ENCODE measurements around the gene SASH1.
"Not testable (repeated sequence)": the region's sequence is repeated elsewhere in the genome, so short reads cannot be mapped to it uniquely, and the experiment has no call there.

The SASH1 gene

DNA sequence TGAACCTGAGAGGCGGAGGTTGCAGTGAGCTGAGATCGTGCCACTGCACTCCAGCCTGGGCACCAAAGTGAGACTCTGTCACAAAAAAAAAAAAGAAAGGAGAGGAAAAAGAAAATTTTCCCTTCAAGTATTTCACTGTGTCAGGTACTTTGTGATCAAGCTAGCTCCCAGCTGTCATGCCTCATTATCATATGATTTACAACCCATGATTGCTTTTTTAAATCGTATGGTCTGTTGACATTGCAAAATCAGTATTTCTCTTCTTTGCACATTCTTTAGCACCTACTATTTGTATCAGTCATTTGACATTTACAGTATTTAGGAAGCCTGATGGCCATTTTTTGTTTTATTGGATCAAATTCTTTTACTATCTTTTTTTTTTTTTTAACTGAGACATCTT, 22.4 kb downstream of the SASH1 start:
- no peak for DNase-seq (ENCODE audit: low read depth)

GRCh38 chr6:148367411-148368024, 24.9 kb downstream of the SASH1 start:
- DNase-seq (ENCODE audit: low read depth): no peak

- no peak for DNase-seq (ENCODE audit: low read depth)
Measured at GRCh38 chr6:148370176-148370575, 27.5 kb downstream of the SASH1 start.

GRCh38 chr6:148374040-148374774, 31.6 kb downstream of the SASH1 start:
- no peak for DNase-seq (ENCODE audit: low read depth)

DNA sequence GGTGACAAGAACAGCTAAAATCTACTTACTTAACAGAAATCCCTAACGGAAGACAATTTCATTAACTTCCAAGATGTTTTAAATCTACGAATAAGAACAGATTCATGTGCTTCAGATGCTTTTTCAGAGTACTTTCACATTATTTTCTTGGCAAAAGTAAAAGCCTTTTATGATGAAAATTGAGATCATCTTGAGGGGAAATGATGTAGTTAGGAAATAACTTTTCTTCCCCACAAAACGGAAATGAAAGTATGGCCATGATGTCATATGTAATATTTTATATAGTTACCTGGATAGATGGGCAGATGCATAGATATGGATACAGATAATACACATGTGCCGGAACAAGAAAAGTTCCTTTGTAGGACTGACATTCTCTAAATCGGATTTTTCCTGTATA, 32.8 kb downstream of the SASH1 start:
- no peak for DNase-seq (ENCODE audit: low read depth)

DNA sequence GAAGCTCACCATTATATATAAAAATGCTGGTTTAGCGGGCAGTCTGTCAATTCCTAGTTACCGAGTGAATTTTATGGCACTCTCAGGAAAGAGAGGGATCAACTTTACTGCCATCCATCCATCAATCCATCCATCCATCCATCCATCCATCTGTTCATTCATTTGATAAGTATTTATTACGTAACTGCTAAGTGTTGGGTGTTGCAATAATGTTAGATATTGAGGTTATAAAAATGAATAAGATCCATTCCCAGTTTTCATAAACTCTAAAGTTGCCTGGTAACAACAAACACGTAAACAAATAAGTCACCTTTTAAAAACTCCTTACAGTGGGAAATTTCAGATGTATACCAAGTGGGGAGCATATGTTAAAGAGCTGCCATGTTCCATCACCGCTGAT, 36.8 kb downstream of the SASH1 start:
- DNase-seq (ENCODE audit: low read depth): no peak

DNA sequence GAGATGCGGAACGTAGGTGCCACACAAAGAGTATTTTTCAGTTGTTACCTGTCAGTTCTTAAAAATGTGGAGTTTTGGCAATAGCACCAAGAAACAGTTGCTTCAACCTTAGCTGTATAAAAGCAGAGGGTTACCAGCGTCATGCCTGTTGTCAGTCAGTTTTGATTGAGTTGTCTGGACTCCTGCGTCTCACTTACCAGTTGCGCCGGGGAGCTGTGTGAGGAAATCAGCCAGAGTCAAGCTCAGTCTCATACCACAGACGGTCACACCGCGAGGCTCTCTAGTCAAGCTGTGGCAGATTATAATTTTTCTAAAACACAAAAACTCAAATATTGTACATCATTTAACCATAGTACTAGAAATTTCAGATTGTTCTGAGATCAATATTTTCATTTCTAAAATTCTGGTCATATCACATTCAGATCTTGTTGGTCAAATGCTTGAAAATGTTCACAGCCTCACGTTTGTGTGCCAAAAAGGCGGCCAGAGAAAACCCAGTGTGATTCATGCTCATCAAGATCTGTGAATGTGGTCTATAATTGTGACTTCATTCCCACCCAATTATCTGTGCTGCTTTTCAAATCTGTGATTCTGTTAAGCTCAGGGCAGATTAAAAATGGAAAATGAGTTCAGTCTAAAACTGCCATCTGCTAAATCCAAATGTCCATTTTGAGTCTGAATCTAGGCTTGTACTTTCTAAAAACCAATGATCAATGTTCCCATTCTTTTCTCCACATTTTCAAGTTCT, 37.5 kb downstream of the SASH1 start:
- no peak for DNase-seq (ENCODE audit: low read depth)

GRCh38 chr6:148382051-148382450, 39.4 kb downstream of the SASH1 start:
- not testable (repeated sequence) for DNase-seq (ENCODE audit: low read depth)

- DNase-seq (ENCODE audit: low read depth): peak; percentile 4
Measured at GRCh38 chr6:148382861-148383260, 40.2 kb downstream of the SASH1 start.

DNA sequence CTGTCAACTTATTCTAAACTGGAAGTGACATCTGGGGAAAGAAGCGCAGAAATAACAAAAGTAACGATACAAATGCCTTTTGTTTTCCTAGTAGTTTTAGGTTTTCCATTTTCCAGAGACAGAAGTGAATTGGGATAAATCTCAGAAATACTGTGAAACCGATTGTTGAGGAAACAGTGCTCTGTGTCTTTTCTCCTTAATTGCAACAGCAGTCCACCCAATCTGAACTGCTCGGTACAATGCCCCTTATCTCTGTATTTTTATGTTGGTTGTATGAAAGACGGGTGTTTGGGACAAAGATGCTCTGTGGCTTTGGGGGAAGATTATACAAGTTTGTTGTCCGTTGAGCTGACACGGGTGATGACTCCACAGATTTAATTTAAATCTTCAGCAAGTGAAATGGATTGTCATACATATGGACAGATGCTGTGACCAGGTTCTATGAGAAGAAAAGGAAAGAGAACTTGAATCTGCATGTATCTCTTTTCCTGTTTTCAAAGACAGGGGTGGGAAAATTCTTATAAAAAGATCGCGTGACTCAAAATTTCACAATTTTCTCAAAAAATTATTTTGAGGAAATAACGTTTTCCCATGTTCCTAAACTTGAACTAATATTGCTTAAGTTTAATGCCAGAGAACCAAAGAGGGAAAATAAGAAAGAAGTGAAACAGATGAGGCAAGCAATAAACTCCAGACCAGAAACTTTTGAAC, 41.2 kb downstream of the SASH1 start:
- DNase-seq (ENCODE audit: low read depth): no peak

DNA sequence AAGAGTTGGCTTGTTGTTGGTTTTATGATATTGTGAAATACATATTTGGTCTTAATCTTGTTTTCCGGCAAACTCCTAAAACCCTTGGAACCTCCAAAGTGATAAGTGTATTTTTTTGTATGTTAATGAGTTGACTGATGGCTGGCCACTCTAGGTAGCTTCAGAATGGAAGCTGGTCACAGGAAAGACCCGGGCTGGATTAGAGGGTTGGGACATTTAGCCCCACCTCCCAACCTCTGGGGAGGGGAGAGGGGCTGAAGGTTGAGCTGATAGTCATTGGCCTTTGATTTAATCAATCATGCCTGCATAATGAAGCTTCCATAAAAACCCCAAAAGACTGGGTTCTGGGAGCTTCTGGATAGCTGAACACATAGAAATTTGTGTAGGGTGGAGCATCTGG, 42.7 kb downstream of the SASH1 start:
- no peak for DNase-seq (ENCODE audit: low read depth)

DNA sequence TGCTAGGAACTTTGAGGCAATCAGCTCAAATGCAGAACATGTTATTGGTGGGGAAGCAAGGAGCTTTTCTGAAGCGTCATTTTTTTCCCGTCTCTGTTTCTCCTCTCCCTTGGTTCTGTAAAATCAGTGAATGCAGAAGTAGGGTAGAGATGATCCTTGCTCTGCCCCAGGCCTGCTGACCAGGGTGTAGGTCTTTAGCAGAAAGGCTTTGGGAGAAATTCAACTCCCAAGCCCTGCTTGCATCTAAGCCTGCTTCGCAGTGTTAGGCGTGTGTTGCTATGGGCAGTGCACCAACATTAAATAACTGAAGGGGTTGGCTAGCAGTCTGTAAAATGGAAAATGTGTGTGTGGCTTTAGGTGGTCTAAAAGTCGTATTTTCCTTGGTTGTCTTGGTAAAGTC, 45.9 kb downstream of the SASH1 start:
- DNase-seq (ENCODE audit: low read depth): no peak

DNA sequence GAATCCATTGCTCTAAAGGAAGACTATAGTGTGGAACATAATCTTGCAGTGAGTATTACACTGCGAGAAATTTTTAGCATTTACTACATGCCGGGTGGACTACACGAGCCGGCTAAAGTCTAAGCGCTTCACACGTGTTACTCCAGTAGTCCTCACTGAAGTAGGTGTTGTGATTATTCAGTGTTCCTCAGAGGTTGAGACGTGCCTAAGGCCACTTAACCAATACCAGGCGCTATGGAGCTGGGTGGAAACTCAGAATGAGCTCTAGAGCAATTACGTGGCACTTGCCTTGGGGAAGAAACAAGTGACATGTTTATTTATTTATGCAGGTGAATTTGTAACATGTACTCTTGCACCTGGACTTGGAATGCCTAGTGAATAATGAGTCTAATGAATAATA, 46.4 kb downstream of the SASH1 start:
- DNase-seq (ENCODE audit: low read depth): no peak

GRCh38 chr6:148389917-148390316, 47.3 kb downstream of the SASH1 start:
- DNase-seq (ENCODE audit: low read depth): no peak

- DNase-seq (ENCODE audit: low read depth): not testable (repeated sequence)
Measured at GRCh38 chr6:148392127-148392526, 49.5 kb downstream of the SASH1 start.

GRCh38 chr6:148392671-148393070, 50.0 kb downstream of the SASH1 start:
- DNase-seq (ENCODE audit: low read depth): no peak

DNA sequence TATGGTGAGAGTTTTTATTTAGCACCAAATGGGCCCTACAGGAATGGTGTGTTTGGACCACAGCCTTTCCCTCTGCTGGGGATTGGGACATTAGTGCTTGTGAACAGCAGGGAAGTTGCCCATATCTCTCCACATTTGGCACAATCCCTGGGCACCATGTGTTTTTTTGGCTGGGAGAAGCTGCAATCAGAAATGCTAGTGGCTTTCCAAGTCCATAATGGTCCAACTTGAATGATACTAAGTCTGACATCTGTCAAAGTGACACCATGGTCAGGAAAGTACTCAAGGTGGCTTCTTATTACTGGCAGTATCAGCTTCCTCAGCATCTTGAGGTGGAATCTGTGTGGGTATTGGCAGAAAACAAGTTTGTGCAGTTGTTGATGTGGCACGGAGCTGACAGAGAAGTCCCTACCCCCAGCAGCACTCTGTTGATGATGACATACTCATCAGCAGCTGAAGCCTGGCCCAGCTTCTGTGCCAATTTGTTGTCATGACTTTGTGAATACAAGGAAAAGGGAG, 53.0 kb downstream of the SASH1 start:
- no peak for DNase-seq (ENCODE audit: low read depth)

GRCh38 chr6:148396411-148396810, 53.8 kb downstream of the SASH1 start:
- DNase-seq (ENCODE audit: low read depth): no peak

DNA sequence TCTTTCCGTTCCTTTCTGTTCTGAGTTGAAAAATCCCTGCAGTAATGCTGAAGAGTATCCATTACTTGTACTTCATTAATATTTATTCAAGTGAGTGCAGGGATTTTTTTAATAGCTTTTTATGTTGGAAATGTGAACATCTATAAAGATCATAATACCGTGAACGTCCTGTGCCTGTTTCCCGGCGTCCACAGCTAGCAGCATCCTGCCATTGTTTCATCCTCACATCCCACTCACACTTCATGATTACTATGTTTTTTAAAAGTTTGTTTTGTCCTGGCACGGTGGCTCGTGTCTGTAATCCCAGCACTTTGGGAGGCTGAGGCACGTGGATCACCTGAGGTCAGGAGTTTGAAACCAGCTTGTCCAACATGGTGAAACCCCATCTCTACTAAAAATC, 54.3 kb downstream of the SASH1 start:
- no peak for DNase-seq (ENCODE audit: low read depth)

DNA sequence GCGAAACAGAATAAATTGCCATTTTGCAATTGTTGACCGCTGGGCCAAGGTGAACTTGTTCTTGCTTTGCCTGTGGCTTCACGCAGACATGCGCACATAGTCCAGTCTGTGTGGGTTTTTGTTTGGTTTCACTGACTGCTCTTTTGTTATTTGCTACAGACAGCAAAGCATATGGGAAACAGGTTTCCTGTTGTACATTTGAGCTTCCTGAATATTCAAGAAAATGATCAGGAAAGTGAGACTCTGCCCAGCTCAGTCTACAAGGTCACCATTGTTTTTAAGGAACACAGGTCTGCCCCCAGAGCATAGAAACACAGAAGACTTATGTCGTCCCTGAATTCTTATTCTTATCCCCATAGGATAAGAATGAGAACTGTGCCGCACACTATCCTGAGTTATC, 55.6 kb downstream of the SASH1 start:
- no peak for DNase-seq (ENCODE audit: low read depth)

- no peak for DNase-seq (ENCODE audit: low read depth)
Measured at GRCh38 chr6:148398678-148399077, 56.0 kb downstream of the SASH1 start.

DNA sequence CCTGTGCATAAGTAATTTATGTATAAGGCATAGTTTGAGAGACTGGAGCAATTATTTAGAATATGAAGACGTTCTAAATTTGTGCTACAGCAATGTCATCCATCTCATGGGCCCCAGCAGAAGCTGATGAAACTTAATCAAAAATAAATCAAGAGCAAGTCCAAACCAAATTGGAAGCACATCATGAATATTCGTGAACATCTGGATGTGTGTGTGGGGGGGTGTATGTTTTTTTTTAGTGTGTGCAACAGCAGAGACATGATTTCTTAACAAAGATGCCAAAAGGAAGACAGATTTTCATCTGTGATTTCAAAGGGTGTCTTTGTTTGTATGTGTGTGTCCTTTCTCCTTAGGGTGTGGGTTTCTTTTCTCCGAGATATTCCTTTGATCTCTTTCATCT, 58.9 kb downstream of the SASH1 start:
- DNase-seq (ENCODE audit: low read depth): no peak

Data from non-pigmented ciliary epithelial cell (primary cell).